HG02970 (cell line): ENCODE measurements around the gene SGCA.

Source experiments
- ATAC-seq: cut with Tn5 transposase; IDR thresholded peaks from one replicate; pipeline ENCODE4 v1.9.1; 2021; ENCODE audit warnings: mild to moderate bottlenecking, moderate library complexity, moderate number of reproducible peaks; ENCODE audit not compliant: unreplicated experiment, low FRiP score

The SGCA gene

DNA sequence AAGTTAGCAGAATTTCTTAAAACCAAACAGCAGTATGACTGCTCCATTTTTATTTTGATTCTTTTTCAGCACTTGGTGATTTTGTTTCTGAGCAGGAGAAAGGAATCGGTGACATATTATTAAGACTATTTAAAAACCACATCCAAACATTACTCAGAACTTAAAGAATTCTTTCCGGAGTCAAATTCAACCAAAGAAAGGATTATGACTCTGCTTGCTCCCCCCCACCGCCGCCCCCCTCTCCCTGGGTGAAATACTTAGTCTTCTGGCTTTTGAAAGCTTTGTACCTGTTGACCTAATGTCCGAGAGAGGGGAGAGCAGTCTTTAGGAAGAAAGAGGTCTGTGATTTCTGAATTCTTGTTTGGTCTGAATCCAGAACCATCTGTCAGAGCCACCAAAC lies 53.5 kb downstream of the SGCA start:
- no peak for ATAC-seq

GRCh38 chr17:50219939-50220465 lies 54.2 kb downstream of the SGCA start:
- no peak for ATAC-seq

- no peak for ATAC-seq
Observed at GRCh38 chr17:50220811-50221210, 55.0 kb downstream of the SGCA start.

GRCh38 chr17:50221266-50221863 lies 55.6 kb downstream of the SGCA start:
- ATAC-seq = no peak

DNA sequence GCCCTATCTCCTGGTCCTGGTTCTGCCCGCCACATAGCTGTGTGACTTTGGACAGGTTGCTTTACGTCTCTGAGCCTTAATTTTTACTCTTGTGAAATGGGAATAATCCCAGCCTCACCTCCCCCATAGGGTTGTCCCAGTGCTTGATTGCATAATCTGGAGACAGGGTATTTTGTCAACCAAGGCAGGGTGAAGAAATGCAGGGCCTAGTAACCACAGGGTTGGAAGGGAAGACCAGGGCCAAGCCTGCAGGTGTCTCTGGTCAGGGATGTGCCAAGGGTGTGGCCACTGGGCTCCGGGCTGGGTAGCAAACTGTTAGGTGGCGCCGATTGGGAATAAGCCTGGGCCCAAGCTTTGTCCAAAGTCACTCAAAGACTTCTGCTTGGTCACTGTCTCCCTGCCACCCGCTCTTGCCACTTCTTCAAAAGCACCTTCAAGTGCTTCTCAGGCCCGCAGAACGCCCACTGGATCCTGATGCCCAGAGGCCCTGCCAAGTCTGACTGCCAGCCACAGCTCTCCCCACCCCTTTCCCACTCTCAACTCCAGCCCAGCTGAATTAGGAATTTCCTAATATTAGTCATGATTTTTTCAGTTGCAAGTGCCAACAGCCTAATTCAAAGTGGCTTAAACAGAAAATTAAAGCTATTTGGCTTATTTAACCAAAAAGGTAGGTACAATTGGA lies 56.2 kb downstream of the SGCA start:
- no peak for ATAC-seq

DNA sequence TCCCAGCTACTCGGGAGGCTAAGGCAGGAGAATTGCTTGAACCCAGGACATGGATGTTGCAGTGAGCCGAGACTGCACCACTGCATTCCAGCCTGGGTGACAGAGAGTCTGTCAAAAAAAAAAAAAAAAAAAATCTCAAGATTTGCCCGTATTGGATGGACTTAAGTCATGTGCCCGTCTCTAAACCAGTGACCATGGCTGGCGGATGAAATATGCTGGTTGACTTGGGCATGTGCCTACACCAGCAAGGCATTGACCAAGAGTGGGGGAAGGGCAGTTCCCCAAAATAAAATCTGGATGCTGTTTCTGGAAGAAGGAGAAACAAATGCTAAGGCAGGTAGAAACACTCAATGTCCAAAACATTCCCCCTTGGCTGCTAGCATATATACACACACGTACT lies 57.1 kb downstream of the SGCA start:
- no peak for ATAC-seq
